Mesodermal cell (in vitro differentiated cells): Measurements from ENCODE around the gene GATAD2A.
A peak's percentile ranks its signal among the peaks of the same experiment; 100 is the strongest.
"Not testable (repeated sequence)": the region's sequence is repeated elsewhere in the genome, so short reads cannot be mapped to it uniquely, and the experiment has no call there.

Source experiments
- H3K27ac ChIP-seq: 2 replicates; pipeline ENCODE4 v1.7.0; 2013; ENCODE audit warnings: mild to moderate bottlenecking, low read depth, low read length, moderate library complexity; ENCODE audit not compliant: severe bottlenecking
- H3K36me3 ChIP-seq: 2 replicates; pipeline ENCODE4 v1.7.1; 2013; ENCODE audit warnings: mild to moderate bottlenecking, low read length, moderate library complexity; ENCODE audit not compliant: control insufficient read depth, insufficient read depth
- H3K4me1 ChIP-seq: one replicate; pipeline ENCODE4 v1.7.1; 2013; ENCODE audit warnings: mild to moderate bottlenecking, low read length; ENCODE audit not compliant: insufficient read depth, control insufficient read depth, poor library complexity, severe bottlenecking
- H3K4me3 ChIP-seq: 2 replicates; pipeline ENCODE4 v1.7.0; 2013; ENCODE audit warnings: low read length, control low read depth, mild to moderate bottlenecking; ENCODE audit not compliant: insufficient read depth, poor library complexity, severe bottlenecking; ENCODE audit errors: extremely low read depth
- H3K9me3 ChIP-seq: 2 replicates; pipeline ENCODE4 v1.7.1; 2013; ENCODE audit warnings: mild to moderate bottlenecking, low read length, moderate library complexity; ENCODE audit not compliant: control insufficient read depth
- WGBS, 2 experiments: methylation state at CpG; one replicate each; pipeline ENCODE4 v1.1.5; 2013; ENCODE audit warnings: missing lambda C conversion rate in 2 of 2; ENCODE audit not compliant: insufficient coverage in 2 of 2; 5-methylcytosine and 5-hydroxymethylcytosine counted together

GATAD2A gene

DNA sequence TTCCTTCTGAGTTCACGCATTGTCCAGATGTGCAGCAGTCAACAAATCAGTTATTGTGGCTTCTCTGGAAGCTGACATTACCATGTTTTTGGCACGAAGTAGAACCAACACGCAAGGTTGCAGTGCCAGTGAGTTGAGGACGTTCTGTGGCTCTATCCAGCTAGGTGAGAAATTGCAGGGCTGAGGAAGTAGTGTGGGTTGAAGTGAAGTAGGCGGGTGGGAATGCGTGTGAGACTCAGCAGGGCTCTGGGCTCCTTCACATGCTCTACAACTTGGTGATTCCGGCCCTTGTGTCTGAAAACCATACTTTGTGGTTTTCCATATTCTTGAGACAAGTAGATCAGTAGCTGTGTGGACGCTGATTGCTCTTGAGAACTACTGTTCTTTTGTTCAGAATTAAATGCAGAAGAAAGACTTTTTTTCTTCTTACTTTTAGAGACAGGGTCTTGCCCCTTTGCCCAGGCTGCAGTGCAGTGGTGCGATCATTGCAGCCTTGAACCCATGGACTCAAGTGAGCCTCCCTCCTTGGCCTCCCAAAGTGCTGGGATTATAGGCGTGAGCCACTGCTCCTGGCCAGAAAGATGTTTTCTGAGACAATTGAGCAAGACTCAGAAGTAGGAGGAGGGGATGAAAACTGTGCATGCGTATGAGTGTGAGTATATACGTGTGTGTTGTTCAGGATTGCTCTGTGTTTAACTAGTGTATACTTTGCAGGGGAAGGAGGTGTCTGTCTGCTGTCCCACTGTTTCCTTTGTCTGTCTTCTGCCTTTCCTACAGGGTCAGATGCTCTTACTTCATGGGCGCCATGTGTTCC lies 46.2 kb downstream of the GATAD2A start:
- H3K9me3 ChIP-seq, result no peaks in the 10 kb centered on the region
- peak overlapping the region; percentile 47 for H3K27ac ChIP-seq
- no peak overlapping the region for H3K4me3 ChIP-seq
- peaks cover 13% of the 10 kb centered on the region for H3K36me3 ChIP-seq
- H3K4me1 ChIP-seq, result peaks cover 16% of the 10 kb centered on the region
- 92 to 96% methylated on average over 11 to 12 of the region's 13 CpGs for WGBS, 2 experiments

DNA sequence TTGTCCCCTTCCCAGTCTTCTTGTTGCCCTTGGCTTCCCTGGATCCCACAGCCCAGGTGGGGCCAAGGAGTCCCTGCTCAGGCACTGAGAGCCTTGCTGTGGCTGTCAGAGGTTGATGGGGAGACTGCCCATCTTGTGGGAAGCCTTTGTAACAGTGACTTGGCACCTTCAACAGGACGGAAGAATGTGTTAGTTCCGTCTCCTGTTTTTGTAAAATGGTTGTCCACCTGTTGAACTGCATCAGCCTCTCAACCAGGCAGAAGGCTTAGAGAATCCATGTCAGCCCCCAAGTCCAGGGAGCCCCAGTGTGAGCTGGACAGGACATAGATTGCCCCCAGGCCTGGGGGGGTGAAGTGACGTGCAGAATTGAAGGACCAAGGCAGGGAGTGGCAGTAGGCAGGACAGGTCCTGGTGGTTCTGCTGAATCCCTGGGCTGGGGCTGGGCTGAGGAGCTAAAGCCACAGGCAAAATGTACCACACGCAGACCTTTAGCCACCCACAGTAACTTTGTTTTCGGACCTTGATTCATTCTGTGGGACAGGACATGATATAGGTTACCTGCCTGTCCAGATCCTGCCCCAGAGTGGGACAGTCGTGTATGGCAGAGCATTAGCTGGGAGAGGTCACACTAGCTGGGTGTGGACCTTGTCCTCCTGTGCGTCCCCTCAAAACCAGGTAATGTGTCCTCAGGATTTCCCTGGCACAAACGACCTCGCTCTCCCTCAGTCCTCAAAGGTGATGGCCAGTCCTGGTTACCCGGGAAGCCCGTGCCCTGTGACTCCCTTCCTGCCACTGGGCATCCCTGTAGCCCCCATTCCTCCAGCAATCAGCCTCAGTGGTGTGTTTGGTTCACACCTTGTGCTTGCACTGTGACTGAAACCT lies 47.0 kb downstream of the GATAD2A start:
- H3K4me3 ChIP-seq, result no peak overlapping the region
- WGBS, 2 experiments, result 96 to 99% methylated on average over 11 of the region's 11 CpGs
- peaks cover 10% of the 10 kb centered on the region for H3K4me1 ChIP-seq
- H3K9me3 ChIP-seq, result no peaks in the 10 kb centered on the region
- H3K27ac ChIP-seq, result no peak overlapping the region
- peaks cover 18% of the 10 kb centered on the region for H3K36me3 ChIP-seq

DNA sequence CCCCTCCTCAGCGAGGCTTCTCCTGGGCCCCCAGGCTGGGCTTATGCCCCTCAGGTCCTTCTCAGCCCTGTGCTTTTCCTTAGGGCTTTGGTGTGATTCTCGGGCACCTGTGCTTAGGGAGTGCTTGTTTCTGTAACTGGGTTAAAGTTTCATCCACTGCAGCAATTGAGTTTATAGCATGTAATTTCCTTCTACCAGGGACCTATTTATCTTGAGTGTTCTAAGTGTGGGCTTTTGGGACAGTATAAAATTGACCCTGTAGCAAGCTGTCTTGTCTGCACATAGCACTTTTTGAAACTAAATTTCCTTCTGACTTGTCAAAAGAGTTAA lies 47.6 kb downstream of the GATAD2A start:
- Histone ChIP-seq H3K27ac (no peak overlapping the region), H3K9me3 (no peaks in the 10 kb centered on the region), H3K36me3 (peaks cover 23% of the 10 kb centered on the region), H3K4me1 (peaks cover 4% of the 10 kb centered on the region), H3K4me3 (no peak overlapping the region)
- no CpG with 5 or more reads among the region's 2 CpGs for WGBS, 2 experiments

DNA sequence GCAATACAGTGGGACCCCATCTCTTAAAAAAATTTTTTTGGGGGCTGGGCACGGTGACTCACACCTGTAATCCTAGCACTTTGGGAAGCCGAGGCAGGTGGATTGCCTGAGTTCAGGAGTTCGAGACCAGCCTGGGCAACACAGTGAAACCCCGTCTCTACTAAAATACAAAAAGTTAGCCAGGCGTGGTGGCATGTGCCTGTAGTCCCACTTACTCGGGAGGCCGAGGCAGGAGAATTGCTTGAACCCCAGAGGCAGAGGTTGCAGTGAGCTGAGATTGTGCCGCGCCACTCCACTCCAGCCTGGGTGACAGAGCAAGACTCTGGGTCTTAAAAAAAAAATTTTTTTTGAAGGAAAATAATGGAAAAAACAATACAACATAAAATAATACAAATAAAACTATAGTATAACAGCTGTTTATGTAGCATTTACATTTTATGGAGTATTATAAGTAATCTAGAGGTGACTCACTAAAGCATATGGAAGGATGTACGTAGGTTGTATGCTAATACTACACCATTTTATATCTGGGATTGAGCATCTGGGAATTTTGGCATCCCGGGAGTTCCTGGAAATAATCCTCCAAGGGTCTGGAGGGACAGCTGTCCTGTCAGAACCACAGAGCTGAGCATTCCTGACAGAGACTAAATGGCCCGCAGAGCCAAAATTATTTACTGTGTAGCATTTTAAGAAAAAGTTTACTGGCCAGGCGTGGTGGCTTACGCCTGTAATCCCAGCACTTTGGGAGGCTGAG lies 49.9 kb downstream of the GATAD2A start:
- H3K27ac ChIP-seq, H3K4me3 ChIP-seq, H3K9me3 ChIP-seq: not testable (repeated sequence)
- Histone ChIP-seq H3K36me3 (peaks cover 26% of the 10 kb centered on the region), H3K4me1 (peaks cover 24% of the 10 kb centered on the region)
- WGBS, 2 experiments, result 94 to 96% methylated on average over 9 to 11 of the region's 14 CpGs

DNA sequence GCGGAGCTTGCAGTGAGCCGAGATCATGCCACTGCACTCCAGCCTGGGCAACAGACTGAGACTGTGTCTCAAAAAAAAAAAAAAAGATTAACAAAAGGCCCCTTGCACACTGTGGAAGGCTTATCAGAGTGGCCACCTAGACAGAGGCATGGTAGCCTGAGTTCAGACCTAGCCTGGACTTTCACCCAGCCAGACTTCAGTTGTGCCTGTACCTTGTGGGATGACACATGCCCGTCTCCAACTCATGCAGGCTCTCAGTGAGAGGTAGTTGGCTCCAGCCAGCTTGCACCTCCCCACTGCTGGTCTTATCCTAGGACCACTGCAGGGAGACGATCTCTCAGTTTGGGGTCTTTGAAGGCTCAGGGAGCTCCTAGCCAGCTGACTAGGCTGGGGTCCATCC lies 52.2 kb downstream of the GATAD2A start:
- Histone ChIP-seq H3K27ac (peak overlapping the region; percentile 39), H3K9me3 (no peaks in the 10 kb centered on the region), H3K4me1 (peaks cover 44% of the 10 kb centered on the region), H3K36me3 (peaks cover 26% of the 10 kb centered on the region), H3K4me3 (no peak overlapping the region)
- 94 to 96% methylated on average over 3 to 4 of the region's 4 CpGs for WGBS, 2 experiments

DNA sequence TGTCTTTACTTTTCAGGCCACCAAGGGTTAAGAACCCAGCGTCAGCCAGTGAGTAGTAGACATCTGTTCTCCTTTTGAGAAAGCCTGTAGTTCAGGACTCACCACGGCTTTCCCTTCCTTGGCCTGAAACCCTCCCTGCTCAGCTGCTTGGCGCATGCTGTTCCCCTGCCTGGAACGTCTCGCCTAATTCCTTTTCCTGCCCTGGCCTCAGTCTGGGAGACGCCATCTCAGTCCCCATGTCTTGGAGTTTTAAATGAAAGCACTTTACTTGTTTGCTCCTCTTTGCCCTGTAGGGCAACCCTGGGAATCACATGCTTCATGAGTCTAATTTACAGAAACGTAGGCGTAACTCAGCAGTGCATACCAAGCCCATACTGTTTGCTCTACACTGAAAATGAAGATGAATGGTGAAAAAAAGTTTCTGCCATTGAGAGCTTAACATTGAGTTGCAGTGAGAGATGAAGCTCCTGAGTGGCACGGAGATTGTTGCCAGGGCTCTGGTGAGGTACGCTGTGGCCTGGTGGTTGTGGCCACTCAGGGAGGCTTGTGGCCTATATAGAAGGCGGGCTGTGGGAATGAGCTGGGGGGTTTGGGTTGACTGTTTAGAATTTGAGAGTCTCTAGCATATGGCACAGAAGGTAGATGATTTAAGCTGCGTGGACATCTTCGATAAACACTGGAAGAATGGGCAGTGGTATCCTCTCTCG lies 52.8 kb downstream of the GATAD2A start:
- Histone ChIP-seq H3K9me3 (no peaks in the 10 kb centered on the region), H3K4me3 (no peak overlapping the region), H3K27ac (peak overlapping the region; percentile 39), H3K4me1 (peaks cover 50% of the 10 kb centered on the region), H3K36me3 (peaks cover 26% of the 10 kb centered on the region)
- WGBS, 2 experiments, result 90 to 94% methylated on average over 12 to 14 of the region's 14 CpGs

DNA sequence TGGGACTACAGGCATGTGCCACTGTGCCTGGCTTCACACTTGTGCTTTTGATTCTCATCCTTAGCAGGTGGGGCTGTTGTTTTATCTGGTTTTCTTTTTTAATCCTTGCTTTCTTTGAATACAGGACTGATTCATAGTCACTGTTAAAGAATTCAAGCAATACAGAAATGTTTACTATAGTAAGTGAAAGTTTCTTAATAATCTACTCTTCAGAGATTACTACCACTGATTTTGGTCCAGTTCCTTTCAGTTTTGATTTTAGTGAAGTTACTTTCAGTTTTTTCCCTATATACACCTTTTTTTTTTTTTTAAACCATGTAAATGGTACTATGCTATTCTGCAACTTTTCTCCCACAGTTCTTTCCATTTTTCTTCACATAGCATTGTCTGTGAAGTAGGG lies 53.6 kb downstream of the GATAD2A start:
- Histone ChIP-seq H3K9me3 (no peaks in the 10 kb centered on the region), H3K27ac (no peak overlapping the region), H3K4me3 (no peak overlapping the region), H3K4me1 (peaks cover 58% of the 10 kb centered on the region), H3K36me3 (peaks cover 30% of the 10 kb centered on the region)

DNA sequence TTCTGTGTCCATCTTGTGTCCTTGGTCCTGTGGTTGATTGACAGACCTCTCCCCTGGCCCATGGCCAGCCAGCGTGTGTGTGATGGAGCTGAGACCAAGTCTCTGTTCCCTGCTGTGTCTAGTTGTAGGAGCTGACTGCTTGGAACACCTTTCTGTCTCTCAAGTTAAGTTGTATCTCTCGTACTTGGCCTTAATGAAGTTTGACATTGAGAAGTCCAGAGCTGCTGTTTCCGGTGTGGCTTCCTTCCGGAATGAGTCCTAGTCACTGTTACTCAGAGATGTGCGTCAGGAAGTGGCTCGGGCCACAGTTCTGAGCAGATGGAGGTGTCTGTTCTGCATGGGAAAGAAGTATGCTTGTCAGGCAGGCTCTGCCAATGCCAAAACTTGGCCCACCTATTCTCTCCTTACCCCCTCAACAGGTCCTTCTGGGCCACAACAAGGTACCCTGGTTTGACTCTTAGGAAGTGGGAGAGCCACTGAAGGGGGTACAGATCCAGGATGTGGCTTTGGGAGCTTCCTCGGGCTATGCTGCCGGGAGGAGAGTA lies 54.3 kb downstream of the GATAD2A start:
- Histone ChIP-seq H3K27ac (peak overlapping the region; percentile 94), H3K36me3 (peaks cover 34% of the 10 kb centered on the region), H3K4me3 (no peak overlapping the region), H3K4me1 (peaks cover 60% of the 10 kb centered on the region), H3K9me3 (no peaks in the 10 kb centered on the region)
- WGBS, 2 experiments, result 86 to 87% methylated on average over 3 to 8 of the region's 8 CpGs

DNA sequence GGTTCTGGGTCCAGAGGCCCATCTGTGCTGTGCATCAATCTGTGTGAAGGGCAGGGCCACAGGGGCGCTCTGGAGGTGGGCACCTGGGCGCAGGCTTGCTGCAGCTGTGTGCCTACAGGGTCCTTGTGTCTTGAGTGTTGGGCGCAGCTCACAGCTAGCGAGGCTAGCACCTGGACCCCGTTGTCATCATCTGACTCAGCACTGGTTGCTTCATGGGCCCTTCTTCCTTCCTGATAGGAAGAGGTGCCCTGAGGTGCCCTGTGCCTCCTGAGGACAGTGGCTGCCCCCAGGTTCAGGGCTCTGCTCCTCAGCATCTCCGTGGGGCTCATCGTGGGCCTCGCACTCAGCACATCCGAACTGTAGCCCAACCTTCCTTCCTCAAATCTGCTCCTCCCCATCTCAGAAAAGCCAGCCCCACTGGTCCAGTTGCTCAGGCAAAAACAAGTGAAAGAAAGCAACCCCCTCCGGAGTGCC lies 54.8 kb downstream of the GATAD2A start:
- H3K36me3 ChIP-seq, result peaks cover 39% of the 10 kb centered on the region

DNA sequence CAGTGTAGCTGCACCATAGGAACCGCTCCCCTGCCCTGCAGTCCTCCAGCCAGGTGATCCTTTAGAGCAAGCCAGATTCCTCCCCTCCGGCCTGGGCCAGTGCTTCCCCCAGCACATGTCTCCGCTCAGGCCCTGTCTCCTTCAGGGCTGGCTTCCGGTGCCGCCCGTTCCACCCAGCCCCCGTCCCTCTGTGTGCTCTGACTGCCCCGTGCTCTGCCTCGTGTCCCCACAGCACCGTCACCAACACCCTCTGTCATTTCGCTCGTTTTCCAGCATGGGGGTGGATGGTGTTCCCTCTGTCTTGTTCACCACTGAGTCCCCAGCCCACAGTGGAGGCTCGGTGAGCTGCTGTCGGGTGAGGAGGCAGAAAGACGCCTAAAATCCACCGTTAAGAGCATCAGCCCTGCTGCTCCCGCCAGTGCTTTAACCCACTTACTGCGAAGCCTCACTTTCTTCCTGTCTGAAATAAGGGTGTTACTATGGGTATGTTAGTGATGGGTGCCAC lies 55.3 kb downstream of the GATAD2A start:
- Histone ChIP-seq H3K36me3 (peaks cover 44% of the 10 kb centered on the region), H3K9me3 (no peaks in the 10 kb centered on the region), H3K4me1 (peaks cover 60% of the 10 kb centered on the region), H3K27ac (peak overlapping the region; percentile 94), H3K4me3 (no peak overlapping the region)
- WGBS, 2 experiments, result 34 to 43% methylated on average over 5 to 13 of the region's 18 CpGs

More for the DNA sequence above, 54.8 kb downstream of the GATAD2A start:
- no peaks in the 10 kb centered on the region for H3K9me3 ChIP-seq
- peak overlapping the region; percentile 94 for H3K27ac ChIP-seq
- peaks cover 60% of the 10 kb centered on the region for H3K4me1 ChIP-seq
- no peak overlapping the region for H3K4me3 ChIP-seq
- 78 to 80% methylated on average over 8 to 9 of the region's 10 CpGs for WGBS, 2 experiments
